ENCODE measurements around the gene DIO1. TPM values are rescaled to one million over a fixed set of nuclear protein-coding genes. Genes with fewer than 3 reads are reported as not detected.

DIO1 gene
- total RNA-seq, 4 donors from 2014 or later, result not detected

GRCh38 chr1:53936430-53936829 lies 42.4 kb downstream of the DIO1 start:
- no peak for DNase-seq
- Histone ChIP-seq H3K27ac (no peak overlapping the region), H3K27me3 (no peaks in the 10 kb centered on the region), H3K4me3 (no peak overlapping the region), H3K9me3 (peaks cover 10% of the 10 kb centered on the region in 2 donors), H3K36me3 (no peaks in the 10 kb centered on the region), H3K4me1 (peaks cover 0 to 6% (median 0%) of the 10 kb centered on the region in 4 donors)
- WGBS, 2 donors (ENCODE audit: low coverage in 1 of 2), result 92 to 95% methylated on average over 1 of the region's 1 CpG
- TF ChIP-seq EP300 (IDR thresholded peaks at IDR 0.05; ENCODE audit: low read depth) (no peak), CTCF (IDR thresholded peaks at IDR 0.05) (no peak), POLR2A (IDR thresholded peaks at IDR 0.05) (no peak), POLR2AphosphoS5 (IDR thresholded peaks at IDR 0.05) (no peak)
- intact Hi-C loops (cut with DNase I; ENCODE audit: low total_unique reads) (no loop called here), in situ Hi-C loops (cut with MboI; ENCODE audit: low pct_ligation_motif_present in 1 of 4, low pct_unique_long_range_greater_than_20kb in 1 of 4, low sequenced_read_pairs in 3 of 4) (loop anchor here in 1 of 4 donors (25.0 kb wide), 1 partner anchor 101 kb away; no protein-coding TSS in a partner anchor)

- intact Hi-C loops (cut with DNase I; ENCODE audit: low total_unique reads), result no loop called here
- H3K27ac ChIP-seq, result no peak overlapping the region
- H3K4me1 ChIP-seq, result peaks cover 0 to 13% (median 0%) of the 10 kb centered on the region in 4 donors
- peaks cover 10% of the 10 kb centered on the region in 2 donors for H3K9me3 ChIP-seq
- no peak overlapping the region for H3K4me3 ChIP-seq
- no peak for DNase-seq
- no peaks in the 10 kb centered on the region for H3K27me3 ChIP-seq
- in situ Hi-C loops (cut with MboI; ENCODE audit: low pct_ligation_motif_present in 1 of 4, low pct_unique_long_range_greater_than_20kb in 1 of 4, low sequenced_read_pairs in 3 of 4), result loop anchor here in 1 of 4 donors (25.0 kb wide), 1 partner anchor 99 kb away; no protein-coding TSS in a partner anchor
- TF ChIP-seq EP300 (IDR thresholded peaks at IDR 0.05; ENCODE audit: low read depth) (no peak), CTCF (IDR thresholded peaks at IDR 0.05) (no peak)
- 81% methylated on average over 4 of the region's 4 CpGs for WGBS, 2 donors (ENCODE audit: low coverage in 1 of 2)
- no peaks in the 10 kb centered on the region for H3K36me3 ChIP-seq
Observed at GRCh38 chr1:53938136-53938830, 44.3 kb downstream of the DIO1 start.

DNA sequence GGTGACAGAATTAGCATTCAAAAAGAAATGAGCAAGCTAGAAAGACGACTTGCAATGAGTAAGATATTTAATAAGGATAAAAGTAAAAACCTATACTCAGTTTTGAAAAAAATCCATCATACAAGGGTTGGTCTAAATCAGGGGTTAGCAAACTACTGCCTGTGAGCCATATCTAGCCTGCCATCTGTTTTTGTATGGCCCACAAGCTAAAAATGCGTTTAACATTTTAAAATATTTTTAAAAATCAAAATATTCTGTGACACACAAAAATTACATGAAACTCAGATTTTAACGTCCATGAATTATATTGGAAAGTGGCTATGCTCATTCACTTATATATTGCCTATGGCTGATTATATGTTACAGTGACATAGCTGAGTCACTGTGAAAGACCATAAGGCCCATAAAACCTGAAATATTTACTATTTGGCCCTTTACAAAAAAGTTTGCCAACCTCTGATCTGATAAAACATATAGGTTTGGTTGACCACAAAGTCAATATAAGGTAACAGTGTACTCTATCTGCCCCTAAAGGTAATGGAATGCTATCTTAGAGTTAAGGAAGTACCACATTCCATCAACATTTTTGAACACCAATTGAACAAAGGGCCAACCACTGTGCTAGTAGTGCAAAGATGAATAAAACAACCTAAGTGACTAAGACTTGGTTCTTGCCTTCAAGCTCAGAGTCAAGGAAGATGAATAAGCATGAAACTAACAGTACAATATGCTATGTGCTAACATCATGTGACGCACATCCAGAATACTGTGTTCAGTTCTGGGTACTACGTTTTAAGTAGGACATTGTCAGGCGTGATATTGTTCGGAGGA lies 48.4 kb downstream of the DIO1 start:
- TF ChIP-seq EP300 (IDR thresholded peaks at IDR 0.05; ENCODE audit: low read depth) (no peak), CTCF (IDR thresholded peaks at IDR 0.05) (no peak), POLR2AphosphoS5 (IDR thresholded peaks at IDR 0.05) (no peak), POLR2A (IDR thresholded peaks at IDR 0.05) (no peak)
- no peaks in the 10 kb centered on the region for H3K9me3 ChIP-seq
- DNase-seq, result no peak
- no peak overlapping the region for H3K27ac ChIP-seq
- H3K4me3 ChIP-seq, result no peak overlapping the region
- no peaks in the 10 kb centered on the region for H3K27me3 ChIP-seq
- 90 to 91% methylated on average over 7 of the region's 7 CpGs for WGBS, 2 donors (ENCODE audit: low coverage in 1 of 2)
- intact Hi-C loops (cut with DNase I; ENCODE audit: low total_unique reads), result no loop called here
- H3K4me1 ChIP-seq, result peaks cover 10 to 33% (median 17%) of the 10 kb centered on the region in 4 donors
- in situ Hi-C loops (cut with MboI; ENCODE audit: low pct_ligation_motif_present in 1 of 4, low pct_unique_long_range_greater_than_20kb in 1 of 4, low sequenced_read_pairs in 3 of 4), result loop anchor here in 1 of 4 donors (25.0 kb wide), 1 partner anchor 95 kb away; no protein-coding TSS in a partner anchor
- H3K36me3 ChIP-seq, result no peaks in the 10 kb centered on the region

DNA sequence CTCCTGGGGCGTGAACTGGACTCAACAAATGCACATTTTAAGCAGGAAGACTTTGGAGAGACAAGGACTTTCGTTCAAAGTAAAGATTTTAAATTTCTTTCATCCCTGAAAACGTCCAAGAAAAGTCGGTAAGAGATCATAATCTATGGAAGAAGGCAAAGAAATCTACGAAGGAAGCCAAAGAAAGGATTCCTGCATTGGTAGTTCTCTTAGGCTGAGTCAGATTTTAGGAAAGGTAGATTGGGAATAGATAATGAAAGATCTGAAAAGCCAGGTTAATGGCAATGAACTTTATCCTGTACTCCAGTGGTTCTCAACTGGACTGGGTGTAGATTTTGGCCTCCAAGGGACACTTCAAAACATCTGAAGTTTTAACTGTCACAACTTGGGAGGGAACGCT lies 49.1 kb downstream of the DIO1 start:
- no peaks in the 10 kb centered on the region for H3K27me3 ChIP-seq
- H3K36me3 ChIP-seq, result no peaks in the 10 kb centered on the region
- no peak for TF ChIP-seq CTCF (IDR thresholded peaks at IDR 0.05)
- no peak for TF ChIP-seq POLR2AphosphoS5 (IDR thresholded peaks at IDR 0.05)
- no peak for TF ChIP-seq POLR2A (IDR thresholded peaks at IDR 0.05)
- no peak for TF ChIP-seq EP300 (IDR thresholded peaks at IDR 0.05; ENCODE audit: low read depth)
- in situ Hi-C loops (cut with MboI; ENCODE audit: low pct_ligation_motif_present in 1 of 4, low pct_unique_long_range_greater_than_20kb in 1 of 4, low sequenced_read_pairs in 3 of 4) (loop anchor here in 1 of 4 donors (25.0 kb wide), 1 partner anchor 94 kb away; no protein-coding TSS in a partner anchor), intact Hi-C loops (cut with DNase I; ENCODE audit: low total_unique reads) (no loop called here)
- H3K4me1 ChIP-seq, result peaks cover 10 to 41% (median 19%) of the 10 kb centered on the region in 4 donors
- no peaks in the 10 kb centered on the region for H3K9me3 ChIP-seq
- DNase-seq, result no peak
- 94 to 100% methylated on average over 5 to 6 of the region's 6 CpGs for WGBS, 2 donors (ENCODE audit: low coverage in 1 of 2)
- no peak overlapping the region for H3K4me3 ChIP-seq
- no peak overlapping the region for H3K27ac ChIP-seq

Measured in transverse colon (tissue), 4 donors.